ENCODE data around the gene ATRX.
"Not testable (repeated sequence)": the region's sequence is repeated elsewhere in the genome, so short reads cannot be mapped to it uniquely, and the experiment has no call there.

Gene ATRX

DNA sequence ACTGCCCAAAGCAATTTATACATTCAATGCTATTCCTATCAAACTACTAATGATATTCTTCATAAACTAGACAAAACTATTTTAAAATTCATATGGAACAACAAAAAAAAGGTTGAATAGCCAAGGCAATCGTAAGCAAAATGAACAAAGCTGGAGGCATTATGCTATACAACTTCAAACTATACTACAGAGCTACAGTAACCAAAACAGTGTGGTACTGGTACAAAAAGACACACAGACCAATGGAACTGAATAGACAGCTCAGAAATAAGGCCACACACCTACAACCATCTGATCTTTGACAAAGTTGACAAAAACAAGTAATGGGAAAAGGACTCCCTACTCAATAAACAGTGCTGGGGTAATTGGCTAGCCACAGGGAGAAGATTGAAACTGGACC, 271.8 kb downstream of the ATRX start:
- Histone ChIP-seq H3K4me3 (ENCODE audit: low read depth, low read length) (no peak overlapping the region), H3K9me3 (ENCODE audit: severe bottlenecking) (no peaks in the 10 kb centered on the region), H3K27me3 (ENCODE audit: insufficient read depth, low read depth, severe bottlenecking) (no peaks in the 10 kb centered on the region), H3K27ac (no peak overlapping the region), H3K36me3 (no peaks in the 10 kb centered on the region; the same call in 1 of the 2 replicates)
- no peak for DNase-seq
- TF ChIP-seq, protein P1, sequence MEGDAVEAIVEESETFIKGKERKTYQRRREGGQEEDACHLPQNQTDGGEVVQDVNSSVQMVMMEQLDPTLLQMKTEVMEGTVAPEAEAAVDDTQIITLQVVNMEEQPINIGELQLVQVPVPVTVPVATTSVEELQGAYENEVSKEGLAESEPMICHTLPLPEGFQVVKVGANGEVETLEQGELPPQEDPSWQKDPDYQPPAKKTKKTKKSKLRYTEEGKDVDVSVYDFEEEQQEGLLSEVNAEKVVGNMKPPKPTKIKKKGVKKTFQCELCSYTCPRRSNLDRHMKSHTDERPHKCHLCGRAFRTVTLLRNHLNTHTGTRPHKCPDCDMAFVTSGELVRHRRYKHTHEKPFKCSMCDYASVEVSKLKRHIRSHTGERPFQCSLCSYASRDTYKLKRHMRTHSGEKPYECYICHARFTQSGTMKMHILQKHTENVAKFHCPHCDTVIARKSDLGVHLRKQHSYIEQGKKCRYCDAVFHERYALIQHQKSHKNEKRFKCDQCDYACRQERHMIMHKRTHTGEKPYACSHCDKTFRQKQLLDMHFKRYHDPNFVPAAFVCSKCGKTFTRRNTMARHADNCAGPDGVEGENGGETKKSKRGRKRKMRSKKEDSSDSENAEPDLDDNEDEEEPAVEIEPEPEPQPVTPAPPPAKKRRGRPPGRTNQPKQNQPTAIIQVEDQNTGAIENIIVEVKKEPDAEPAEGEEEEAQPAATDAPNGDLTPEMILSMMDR (IDR thresholded peaks at IDR 0.05; ENCODE audit: low read depth, low read length): no peak

- H3K27ac ChIP-seq: no peak overlapping the region
- H3K9me3 ChIP-seq (ENCODE audit: severe bottlenecking): no peaks in the 10 kb centered on the region
- no peak for DNase-seq
- H3K36me3 ChIP-seq: peaks cover 5% of the 10 kb centered on the region; the same call in 1 of the 2 replicates
- TF ChIP-seq, protein P1 (IDR thresholded peaks at IDR 0.05; ENCODE audit: low read depth, low read length): no peak
- H3K27me3 ChIP-seq (ENCODE audit: insufficient read depth, low read depth, severe bottlenecking): no peaks in the 10 kb centered on the region
- H3K4me3 ChIP-seq (ENCODE audit: low read depth, low read length): no peak overlapping the region
Observed at GRCh38 chrX:77510007-77510406, 276.0 kb downstream of the ATRX start.

DNA sequence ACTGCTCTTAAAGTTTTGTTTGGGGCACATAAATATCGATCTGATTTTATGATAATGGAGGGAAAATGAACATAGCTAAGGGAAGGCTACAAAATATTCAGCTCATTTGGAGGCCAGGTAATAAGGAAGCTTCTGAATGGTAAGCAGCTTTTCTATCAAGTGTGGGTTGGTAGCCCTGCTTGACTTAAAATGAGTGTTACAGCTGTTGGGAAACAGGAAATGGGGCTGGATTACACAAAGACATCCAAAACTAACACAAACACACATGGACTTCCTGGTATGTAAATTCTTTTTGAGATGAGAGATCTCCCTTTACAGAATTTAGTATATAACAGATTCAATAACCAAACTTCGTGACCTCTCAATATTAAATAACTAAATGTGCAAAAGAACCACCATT, 280.8 kb downstream of the ATRX start:
- Histone ChIP-seq H3K4me3 (ENCODE audit: low read depth, low read length) (no peak overlapping the region), H3K27ac (no peak overlapping the region), H3K36me3 (peaks cover 5% of the 10 kb centered on the region; the same call in 1 of the 2 replicates), H3K9me3 (ENCODE audit: severe bottlenecking) (no peaks in the 10 kb centered on the region), H3K27me3 (ENCODE audit: insufficient read depth, low read depth, severe bottlenecking) (no peaks in the 10 kb centered on the region)
- DNase-seq: no peak
- TF ChIP-seq, protein P1 (IDR thresholded peaks at IDR 0.05; ENCODE audit: low read depth, low read length): no peak

DNA sequence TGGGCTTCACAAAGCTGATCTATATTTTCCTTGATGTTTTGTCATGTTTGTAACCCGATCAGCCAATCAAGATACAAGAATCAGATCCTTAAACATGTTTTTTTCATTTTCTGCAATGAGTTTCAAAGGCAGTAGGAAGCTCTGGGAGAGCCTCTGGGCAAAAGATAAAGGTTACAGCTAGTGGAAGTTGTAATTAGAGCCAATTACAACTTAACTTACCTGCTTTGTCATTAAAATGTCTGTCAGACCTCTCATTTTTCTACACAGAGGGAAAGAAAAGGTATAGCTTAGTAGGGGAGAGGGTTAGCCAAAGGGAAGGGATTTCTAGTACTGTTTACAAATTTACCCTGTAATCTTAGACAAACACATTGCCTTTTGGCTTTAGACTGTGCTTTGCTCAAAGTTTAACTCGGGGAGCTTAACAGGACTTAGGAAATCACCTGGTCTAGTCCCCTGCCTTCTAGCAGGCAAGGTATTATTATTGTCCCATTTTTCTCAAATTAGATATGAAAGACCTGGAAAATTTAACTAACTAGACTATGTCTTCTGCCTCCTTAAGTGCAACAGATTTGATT, 283.0 kb downstream of the ATRX start:
- Histone ChIP-seq H3K27me3 (ENCODE audit: insufficient read depth, low read depth, severe bottlenecking) (no peaks in the 10 kb centered on the region), H3K4me3 (ENCODE audit: low read depth, low read length) (no peak overlapping the region), H3K27ac (no peak overlapping the region), H3K36me3 (peaks cover 5% of the 10 kb centered on the region; the same call in 1 of the 2 replicates), H3K9me3 (ENCODE audit: severe bottlenecking) (no peaks in the 10 kb centered on the region)
- no peak for DNase-seq
- TF ChIP-seq, protein P1 (IDR thresholded peaks at IDR 0.05; ENCODE audit: low read depth, low read length): no peak

DNA sequence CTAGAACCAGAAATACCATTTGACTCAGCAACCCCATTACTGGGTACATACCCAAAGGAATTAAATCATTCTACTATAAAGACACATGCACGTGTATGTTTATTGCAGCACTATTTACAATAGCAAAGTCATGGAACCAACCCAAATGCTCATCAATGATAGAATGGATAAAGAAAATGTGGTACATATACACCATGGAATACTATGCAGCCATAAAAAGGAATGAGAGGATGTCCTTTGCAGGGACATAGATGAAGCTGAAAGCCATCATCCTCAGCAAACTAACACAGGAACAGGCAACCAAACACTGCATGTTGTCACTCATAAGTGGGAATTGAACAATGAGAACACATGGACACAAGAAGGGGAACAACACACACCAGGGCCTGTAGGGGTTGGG, 285.9 kb downstream of the ATRX start:
- H3K27ac ChIP-seq; DNase-seq; H3K9me3 ChIP-seq (ENCODE audit: severe bottlenecking); H3K36me3 ChIP-seq; H3K4me3 ChIP-seq (ENCODE audit: low read depth, low read length); H3K27me3 ChIP-seq (ENCODE audit: insufficient read depth, low read depth, severe bottlenecking): not testable (repeated sequence)

DNA sequence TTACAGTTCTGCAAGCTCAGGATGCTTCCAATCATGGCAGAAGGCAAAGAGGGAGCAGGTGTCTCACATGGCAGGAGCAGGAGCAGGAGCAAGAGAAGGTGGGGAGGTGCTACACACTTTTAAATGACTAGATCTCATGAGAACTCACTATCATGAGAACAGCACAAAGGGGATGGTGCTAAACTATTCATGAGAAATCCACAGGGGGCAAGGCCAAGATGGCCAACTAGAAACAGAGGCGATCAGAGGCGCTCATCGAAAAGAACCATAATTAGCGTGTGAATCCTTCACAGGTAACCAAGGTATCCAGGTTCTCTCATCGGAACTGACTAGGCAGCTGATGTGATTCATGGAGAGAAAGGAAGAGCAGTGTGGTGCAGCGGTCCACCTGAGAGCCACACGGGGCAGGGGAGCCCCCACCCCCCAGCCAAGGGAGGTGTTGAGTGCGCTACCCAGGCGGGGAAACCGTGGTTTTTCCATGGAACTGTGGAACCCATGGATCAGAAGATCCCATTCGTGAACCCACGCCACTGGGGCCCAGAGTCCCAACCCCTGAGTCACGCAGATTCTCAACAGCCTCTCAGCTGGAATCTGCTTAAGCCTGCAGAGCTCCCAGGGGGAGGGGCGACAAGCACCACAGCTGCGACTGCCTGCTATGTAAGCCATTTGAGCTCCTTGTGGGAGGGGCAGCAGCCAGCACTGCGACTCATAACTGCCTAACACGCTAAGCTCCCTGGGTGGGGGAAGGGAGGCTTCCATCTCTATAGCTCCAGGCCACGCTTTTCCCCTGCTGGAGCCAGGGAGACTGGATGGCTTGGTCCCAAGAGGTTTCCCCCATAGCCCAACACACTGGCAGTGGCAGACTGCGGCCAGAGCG, 292.1 kb downstream of the ATRX start:
- Histone ChIP-seq H3K36me3 (no peaks in the 10 kb centered on the region), H3K4me3 (ENCODE audit: low read depth, low read length) (no peak overlapping the region), H3K27ac (peak overlapping the region; percentile 55), H3K9me3 (ENCODE audit: severe bottlenecking) (no peaks in the 10 kb centered on the region), H3K27me3 (ENCODE audit: insufficient read depth, low read depth, severe bottlenecking) (no peaks in the 10 kb centered on the region)
- TF ChIP-seq, protein P1 (IDR thresholded peaks at IDR 0.05; ENCODE audit: low read depth, low read length): no peak
- peak; percentile 89 for DNase-seq

All from WERI-Rb-1 (cell line).